KOPT-K1 (cell line): Measurements from ENCODE around the gene PDIA5.
A peak's percentile ranks its signal among the peaks of the same experiment; 100 is the strongest.

Experiments used
- H3K27ac ChIP-seq: fragments of 200-600 bp; sonication (generic); 2 replicates; pipeline ENCODE4 v1.5.1; 2016; ENCODE audit warnings: antibody characterized with exemption, mild to moderate bottlenecking, low read depth, low read length; ENCODE audit not compliant: poor library complexity, severe bottlenecking
- H3K36me3 ChIP-seq: fragments of 200-600 bp; sonication (generic); 2 replicates; pipeline ENCODE4 v1.5.1; 2017; ENCODE audit warnings: antibody characterized with exemption, mild to moderate bottlenecking, low read length, moderate library complexity; ENCODE audit not compliant: insufficient read depth
- H3K9me3 ChIP-seq: fragments of 200-600 bp; sonication (generic); 2 replicates; pipeline ENCODE4 v1.5.1; 2017; ENCODE audit warnings: antibody characterized with exemption, low read length, mild to moderate bottlenecking; ENCODE audit not compliant: insufficient read depth, poor library complexity, severe bottlenecking

PDIA5 gene

DNA sequence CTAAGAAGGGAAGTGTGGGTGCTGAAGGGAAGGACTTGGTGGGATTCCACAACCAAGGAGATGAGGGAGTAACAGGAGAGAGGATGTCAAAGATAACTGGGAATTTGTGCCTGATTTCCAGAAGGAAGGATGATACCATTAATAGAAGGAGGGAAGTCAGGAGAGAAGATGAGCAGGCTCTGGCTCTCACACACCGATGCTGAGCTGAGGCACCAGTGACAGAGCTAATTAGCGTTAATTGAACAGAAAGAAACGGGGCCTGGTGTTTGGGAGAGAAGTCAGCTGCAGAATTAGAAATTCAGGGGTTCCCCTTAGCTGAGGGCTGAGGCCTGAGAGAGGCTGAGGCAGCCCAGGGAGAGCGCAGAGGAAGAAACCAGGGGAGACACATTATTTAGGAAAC lies 11.9 kb upstream of the PDIA5 start:
- no peaks in the 10 kb centered on the region for H3K36me3 ChIP-seq
- H3K27ac ChIP-seq, result no peak overlapping the region
- H3K9me3 ChIP-seq, result no peaks in the 10 kb centered on the region

DNA sequence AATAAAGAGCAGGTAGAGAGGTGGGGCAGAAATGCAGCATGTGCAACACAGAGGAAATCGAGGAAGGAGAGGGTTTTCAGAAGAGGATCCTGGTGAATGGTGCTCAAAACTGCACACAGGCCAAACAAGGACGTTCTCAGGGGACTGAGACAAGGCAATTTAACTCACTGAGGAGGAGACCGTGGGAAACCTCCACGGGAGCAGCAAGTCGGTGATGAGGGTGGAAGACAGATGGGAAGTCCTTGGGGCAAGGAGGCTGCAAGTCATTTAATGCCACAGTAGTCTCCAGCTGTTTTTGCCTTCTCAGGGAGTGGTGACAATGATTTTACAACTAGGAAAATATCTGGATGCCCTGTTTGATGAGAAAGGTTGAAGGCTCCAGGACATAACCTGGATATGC lies 11.5 kb upstream of the PDIA5 start:
- Histone ChIP-seq H3K36me3 (no peaks in the 10 kb centered on the region), H3K9me3 (no peaks in the 10 kb centered on the region), H3K27ac (no peak overlapping the region)

DNA sequence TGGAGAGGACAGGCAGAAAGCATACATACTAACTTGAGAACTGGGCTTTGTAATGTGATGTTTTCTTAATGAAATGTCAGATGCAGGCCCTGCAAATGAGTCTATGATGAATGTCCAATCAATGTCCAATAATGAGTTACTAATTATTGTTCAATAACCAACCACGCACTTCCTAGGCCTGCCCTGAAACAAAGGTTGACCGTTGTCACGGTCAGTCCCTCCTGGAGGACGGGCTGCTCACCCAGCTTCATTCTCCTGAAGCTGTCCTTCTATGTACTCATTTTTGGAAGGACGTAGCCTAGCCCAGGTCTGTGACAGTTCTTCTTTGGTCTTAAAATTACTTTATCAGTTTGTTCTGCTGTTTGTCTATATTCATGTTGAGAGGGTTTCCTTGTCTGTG lies 8.3 kb upstream of the PDIA5 start:
- Histone ChIP-seq H3K27ac (no peak overlapping the region), H3K9me3 (no peaks in the 10 kb centered on the region), H3K36me3 (no peaks in the 10 kb centered on the region)

DNA sequence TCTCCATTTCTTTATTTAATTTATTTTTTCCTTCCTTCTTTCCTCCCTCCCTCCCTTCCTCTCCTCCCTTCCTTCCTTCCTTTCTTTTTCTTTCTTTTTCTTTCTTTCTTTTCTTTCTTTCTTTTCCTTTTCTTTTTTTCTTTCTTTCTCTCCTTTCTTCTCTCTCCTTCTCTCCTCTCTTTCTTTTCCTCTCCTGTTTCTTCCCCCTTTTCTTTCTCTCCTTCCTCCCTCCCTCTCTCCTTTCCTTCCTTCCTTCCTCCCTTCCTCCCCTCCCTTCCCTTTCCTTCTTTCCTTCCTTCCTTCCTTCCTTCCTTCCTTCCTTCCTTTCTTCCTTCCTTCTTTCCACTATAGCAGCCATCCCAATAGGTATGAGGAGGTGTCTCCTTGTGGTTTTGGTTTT lies 6.8 kb upstream of the PDIA5 start:
- no peak overlapping the region for H3K27ac ChIP-seq
- no peaks in the 10 kb centered on the region for H3K9me3 ChIP-seq
- H3K36me3 ChIP-seq, result no peaks in the 10 kb centered on the region

DNA sequence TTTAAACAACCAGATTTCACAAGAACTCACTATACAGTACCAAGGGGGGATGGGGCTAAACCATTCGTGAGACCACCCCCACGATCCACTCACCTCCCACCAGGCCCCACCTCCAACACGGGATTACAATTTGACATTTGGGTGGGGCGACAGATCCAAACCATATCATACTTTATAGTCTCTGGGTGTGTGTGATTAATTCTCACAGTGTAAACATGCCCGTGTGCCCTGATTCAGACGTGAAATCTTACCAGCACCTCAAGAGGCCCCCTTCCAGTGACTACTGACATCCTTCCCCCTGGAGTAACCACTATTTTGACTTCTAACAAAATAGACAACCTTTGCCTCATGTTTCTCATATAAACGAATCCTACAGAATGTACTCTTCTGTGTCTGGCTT lies 5.0 kb upstream of the PDIA5 start:
- no peaks in the 10 kb centered on the region for H3K36me3 ChIP-seq
- H3K9me3 ChIP-seq, result no peaks in the 10 kb centered on the region
- H3K27ac ChIP-seq, result no peak overlapping the region

DNA sequence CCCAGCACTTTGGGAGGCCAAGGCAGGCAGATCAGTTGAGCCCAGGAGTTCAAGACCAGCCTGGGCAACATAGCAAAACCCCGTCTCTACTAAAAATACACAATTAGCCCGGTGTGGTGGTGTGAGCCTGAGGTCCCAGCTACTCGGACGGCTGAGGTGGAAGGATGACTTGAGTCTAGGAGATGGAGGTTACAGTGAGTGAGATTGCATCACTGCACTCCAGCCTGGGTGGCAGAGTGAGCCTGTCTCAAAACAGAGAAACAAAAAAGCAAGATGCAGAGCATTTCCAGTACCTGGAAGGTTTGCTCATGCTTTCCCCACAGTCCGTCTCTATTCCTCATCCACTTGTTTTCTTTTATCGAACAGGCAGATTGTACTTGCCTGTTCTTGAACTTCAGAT lies 3.8 kb upstream of the PDIA5 start:
- H3K9me3 ChIP-seq, result no peaks in the 10 kb centered on the region
- no peaks in the 10 kb centered on the region for H3K36me3 ChIP-seq
- H3K27ac ChIP-seq, result no peak overlapping the region

DNA sequence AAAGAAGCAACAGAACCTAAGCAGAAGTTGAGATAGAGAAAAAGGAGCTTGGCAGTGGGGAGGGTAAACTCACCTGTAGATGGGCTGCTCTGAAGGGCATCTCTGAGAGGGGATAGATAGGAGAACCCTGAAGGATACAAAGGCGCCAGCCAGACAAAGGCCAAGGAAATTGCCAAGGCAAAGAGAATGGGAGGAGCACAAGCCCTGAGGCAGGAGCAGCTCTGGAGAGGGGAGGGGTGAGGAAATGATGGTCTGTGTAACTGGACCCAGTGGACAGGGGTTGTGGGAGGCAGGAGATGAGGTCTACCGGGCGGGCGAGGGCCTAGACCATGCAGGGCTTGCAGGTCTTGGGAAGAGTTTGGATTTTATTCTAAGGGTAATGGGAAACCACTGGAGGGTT lies 2.3 kb upstream of the PDIA5 start:
- H3K36me3 ChIP-seq, result no peaks in the 10 kb centered on the region
- no peaks in the 10 kb centered on the region for H3K9me3 ChIP-seq
- H3K27ac ChIP-seq, result no peak overlapping the region

DNA sequence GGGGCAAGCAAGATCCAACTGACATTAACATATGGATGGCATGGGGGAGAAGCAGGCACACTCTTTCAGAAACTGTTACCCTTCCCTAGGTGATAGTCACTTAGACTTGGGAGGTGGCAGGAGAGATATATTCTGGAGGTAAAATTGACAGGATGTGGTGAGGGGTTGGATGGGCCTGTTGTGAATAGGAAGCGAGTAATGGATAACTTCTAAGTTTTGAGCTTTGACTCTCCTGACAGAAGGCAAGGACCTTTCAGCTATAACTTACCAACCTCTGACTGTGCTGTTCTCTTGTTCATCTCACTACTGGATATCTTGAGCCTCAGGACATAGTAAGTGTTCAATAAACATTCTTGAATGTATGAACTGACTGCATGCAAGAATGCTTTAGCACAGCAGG lies 1.9 kb upstream of the PDIA5 start:
- no peaks in the 10 kb centered on the region for H3K9me3 ChIP-seq
- H3K27ac ChIP-seq, result no peak overlapping the region
- H3K36me3 ChIP-seq, result no peaks in the 10 kb centered on the region

DNA sequence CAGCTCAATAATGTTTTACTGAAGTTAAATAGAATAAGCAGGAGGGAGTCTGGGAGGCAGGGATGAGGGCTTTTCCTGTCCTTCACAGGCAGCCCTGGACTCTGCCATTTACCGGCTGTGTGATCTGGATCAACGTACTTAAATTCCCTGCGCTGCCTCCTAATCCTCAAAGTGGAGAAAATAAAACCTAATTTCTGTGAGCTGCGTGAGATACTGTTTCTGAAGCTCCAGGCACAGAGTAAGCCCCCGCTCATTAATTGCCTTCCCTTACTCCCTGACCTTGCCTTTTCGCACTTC lies 278 bp upstream of the PDIA5 start:
- Histone ChIP-seq H3K27ac (no peak overlapping the region), H3K36me3 (no peaks in the 10 kb centered on the region), H3K9me3 (no peaks in the 10 kb centered on the region)

DNA sequence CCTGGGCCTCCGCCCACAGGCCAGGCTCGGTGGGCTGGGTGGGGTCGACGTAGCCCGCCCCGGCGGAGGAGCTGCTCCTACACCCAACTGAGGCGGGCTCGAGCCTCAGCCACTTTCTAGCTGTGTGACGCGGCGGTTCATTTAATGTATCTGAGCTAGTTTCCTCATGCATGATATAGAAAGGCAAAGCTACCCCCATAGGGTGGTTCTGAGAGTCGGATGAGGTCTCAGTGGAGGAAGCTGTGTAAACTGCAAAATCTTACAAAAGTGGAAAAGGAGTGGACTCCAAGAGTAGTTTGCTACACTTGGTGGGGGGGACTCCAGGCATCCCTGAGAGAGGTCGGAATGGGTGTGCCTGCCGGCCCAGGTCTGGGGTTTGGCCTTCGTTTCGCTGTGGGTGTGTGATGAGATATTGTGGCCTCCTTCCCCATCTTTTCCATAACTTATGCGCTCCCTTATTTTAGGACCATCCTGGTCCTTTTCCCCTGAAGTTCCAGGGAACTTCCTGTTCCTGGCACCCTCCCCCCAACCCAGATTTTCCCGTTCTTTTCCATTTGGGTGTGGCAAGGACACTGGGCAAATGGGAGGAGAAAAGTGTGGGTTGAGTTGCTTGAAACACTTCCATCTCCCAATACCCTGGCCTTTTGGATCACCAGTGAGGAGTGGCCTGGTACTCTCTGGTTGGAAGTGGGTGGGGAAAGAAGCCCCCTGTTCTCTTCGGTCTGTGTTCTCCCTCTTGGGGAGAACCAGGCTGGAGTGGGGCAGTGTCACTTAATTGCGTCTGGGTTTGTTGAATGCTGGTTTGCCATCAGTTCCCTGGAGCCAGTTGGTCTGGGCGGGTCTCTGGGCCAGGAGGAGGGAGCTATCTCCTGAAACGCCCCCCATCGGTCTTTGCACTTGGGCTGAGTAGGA lies 1.1 kb downstream of the PDIA5 start:
- Histone ChIP-seq H3K36me3 (no peaks in the 10 kb centered on the region), H3K9me3 (no peaks in the 10 kb centered on the region), H3K27ac (peak overlapping the region; percentile 53)

DNA sequence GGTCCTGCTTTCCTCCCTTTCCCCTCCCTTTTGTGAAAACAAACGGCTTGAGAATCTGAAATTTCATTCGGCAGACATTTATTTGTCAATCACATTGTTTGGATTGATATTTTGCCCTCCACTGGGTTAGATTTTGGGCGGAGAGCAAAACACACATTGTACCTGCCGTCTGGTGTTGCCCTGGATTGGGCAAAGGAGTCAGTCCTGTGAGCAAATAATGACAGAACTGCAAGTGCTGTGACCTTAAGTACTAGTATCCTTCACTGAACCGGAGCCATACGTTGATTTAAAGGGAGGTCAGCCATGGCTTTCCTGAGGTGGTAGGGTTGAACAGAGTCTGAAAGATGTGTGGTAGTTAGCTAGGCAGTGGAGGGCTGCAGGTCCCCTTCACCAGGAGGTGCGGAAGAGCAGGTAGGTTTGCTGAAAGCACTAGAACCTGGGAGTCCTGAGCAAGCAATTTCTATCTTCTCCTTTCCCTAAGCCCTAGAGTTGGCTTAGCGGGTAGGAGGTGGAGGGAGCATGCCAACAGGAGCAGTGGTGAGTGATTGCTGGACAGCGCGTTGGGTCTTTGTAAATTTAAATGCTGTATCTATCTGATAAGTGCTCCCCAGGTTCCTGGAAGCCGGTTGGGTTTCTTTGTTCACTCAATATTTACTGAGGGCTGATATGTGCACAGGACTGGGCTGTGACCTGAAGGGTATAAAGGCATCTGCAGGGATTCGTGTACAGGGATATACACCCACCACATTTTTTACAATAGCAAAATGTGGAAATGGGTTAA lies 2.0 kb downstream of the PDIA5 start:
- Histone ChIP-seq H3K9me3 (no peaks in the 10 kb centered on the region), H3K36me3 (no peaks in the 10 kb centered on the region), H3K27ac (no peak overlapping the region)

DNA sequence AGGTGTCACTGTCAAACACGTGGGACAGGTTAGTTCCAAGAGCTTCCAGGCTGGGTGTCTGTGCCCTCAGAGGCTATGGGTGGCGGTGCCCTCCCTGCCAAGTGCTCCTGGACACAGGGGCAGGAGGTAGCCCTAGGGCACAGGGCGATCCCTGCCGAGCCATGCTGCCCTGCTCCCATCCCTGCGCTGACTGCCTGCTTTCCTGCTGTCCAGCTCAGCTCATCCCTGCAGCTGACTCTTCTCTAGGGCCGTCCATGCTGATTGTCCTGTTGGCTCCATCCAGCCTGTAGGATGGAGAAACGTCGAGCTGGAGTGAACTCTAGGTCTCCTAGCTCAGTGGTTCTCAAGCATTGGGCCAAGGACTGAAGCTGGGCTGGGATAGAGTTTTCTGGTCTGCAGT lies 3.7 kb downstream of the PDIA5 start:
- no peaks in the 10 kb centered on the region for H3K9me3 ChIP-seq
- H3K27ac ChIP-seq, result no peak overlapping the region
- no peaks in the 10 kb centered on the region for H3K36me3 ChIP-seq

DNA sequence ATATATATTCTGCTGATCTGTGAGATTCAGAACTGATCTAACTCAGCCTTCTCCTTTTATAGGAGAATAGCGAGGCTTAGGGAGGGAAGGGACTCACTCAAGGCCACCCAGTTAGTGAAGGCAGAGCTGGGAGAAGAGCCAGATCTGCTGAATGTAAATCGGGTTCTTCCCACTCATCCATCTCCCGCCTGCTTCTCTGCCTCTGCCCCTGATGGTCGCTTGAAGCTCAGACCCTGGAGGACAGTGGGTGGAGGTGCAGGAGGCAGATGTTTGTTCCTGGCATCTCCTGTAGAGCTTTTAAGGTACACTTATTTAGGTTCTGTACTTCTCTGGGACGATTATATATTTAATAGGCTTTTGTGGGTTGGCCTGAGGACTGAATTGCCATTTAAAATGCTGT lies 4.3 kb downstream of the PDIA5 start:
- no peaks in the 10 kb centered on the region for H3K36me3 ChIP-seq
- H3K27ac ChIP-seq, result no peak overlapping the region
- no peaks in the 10 kb centered on the region for H3K9me3 ChIP-seq

DNA sequence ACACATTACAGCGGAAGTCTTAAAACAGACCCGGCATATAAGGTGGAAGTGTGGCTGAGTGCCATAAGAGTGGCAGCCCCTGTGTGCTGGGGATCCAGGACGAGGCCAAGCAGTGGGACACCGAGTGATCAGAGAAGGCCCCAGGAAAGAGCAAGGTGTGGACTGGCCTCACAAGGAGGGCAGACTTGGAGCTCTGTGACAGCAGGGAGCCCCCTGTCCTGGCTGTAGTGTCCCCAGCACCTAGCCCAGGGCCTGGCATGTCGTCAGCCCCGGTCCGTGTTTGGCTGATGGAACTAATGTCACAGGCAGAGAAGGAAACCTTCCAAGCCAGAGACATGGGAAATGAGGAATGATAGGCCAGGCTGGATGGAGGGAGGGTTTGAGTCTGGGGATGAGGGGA lies 4.8 kb downstream of the PDIA5 start:
- Histone ChIP-seq H3K36me3 (no peaks in the 10 kb centered on the region), H3K9me3 (no peaks in the 10 kb centered on the region), H3K27ac (no peak overlapping the region)

DNA sequence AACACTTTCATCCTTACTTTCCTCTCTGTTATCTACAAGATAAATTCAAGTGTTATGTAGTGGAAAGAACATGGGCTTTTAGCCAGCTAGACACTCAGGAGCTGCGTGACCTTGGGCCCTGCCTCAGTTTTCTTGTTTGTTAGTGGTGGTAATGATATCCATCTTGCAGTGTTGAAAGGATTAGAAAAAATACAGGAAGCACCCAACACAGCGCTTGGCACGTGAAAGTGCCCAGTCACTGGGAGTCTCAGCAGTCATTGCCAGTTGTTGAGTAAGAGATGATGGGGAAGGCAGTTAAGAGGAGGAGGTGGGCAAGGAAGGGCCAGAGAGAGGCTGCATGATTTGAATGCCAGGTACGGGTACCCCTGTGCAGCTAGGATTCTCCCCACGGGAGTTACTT lies 5.3 kb downstream of the PDIA5 start:
- no peaks in the 10 kb centered on the region for H3K36me3 ChIP-seq
- H3K27ac ChIP-seq, result no peak overlapping the region

DNA sequence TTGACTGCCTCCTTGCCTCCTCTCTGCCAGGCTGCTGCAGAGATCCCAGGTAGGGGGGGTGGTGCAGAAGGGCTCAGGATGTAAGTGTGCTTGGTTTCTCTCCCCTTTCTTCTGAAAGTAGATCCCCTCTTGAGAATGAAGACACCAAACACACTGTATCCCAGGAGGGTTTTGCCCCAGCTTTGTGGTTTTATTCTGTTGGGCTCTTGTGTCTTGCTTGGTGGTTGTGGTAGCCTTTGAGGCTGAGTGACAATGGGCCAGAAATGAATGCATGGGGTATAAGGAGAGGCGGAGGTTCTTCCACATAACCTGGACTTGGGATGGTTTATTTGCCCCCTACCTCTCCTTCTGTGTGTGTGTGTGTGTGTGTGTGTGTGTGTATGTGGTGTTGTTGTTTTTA lies 5.7 kb downstream of the PDIA5 start:
- no peak overlapping the region for H3K27ac ChIP-seq

More for the DNA sequence above, 5.3 kb downstream of the PDIA5 start:
- H3K9me3 ChIP-seq, result no peaks in the 10 kb centered on the region

More for the DNA sequence above, 5.7 kb downstream of the PDIA5 start:
- no peaks in the 10 kb centered on the region for H3K9me3 ChIP-seq
- H3K36me3 ChIP-seq, result no peaks in the 10 kb centered on the region
